Neural cell (in vitro differentiated cells): Measurements from ENCODE around the gene ERCC2. TPM values are rescaled to one million over a fixed set of nuclear protein-coding genes. Genes with fewer than 3 reads are reported as not detected.

Source experiments
- H2AFZ ChIP-seq: fragments of 200-600, 300-800 bp; sonication (generic), shearing (Covaris generic); 2 replicates; pipeline ENCODE4 v1.6.0; 2014; ENCODE audit warnings: low read depth, mild to moderate bottlenecking, antibody characterized with exemption, low read length, moderate library complexity
- H3F3A ChIP-seq: fragments of 200-600 bp; shearing (Covaris generic); 2 replicates; pipeline ENCODE4 v1.6.1; 2016; ENCODE audit warnings: mild to moderate bottlenecking, moderate library complexity, mixed read lengths, antibody characterized with exemption, low read length; ENCODE audit not compliant: insufficient read depth, poor library complexity, severe bottlenecking
- H3K27ac ChIP-seq: fragments of 200-600, 300-800 bp; sonication (generic), shearing (Covaris generic); 2 replicates; pipeline ENCODE4 v1.5.1; 2014; ENCODE audit warnings: mild to moderate bottlenecking, low read length, moderate library complexity
- H3K27me3 ChIP-seq: fragments of 300-800, 200-600 bp; sonication (generic), shearing (Covaris generic); 2 replicates; pipeline ENCODE4 v1.6.0; 2014; ENCODE audit warnings: mild to moderate bottlenecking, low read depth, low read length, moderate library complexity; ENCODE audit not compliant: insufficient read depth
- H3K36me3 ChIP-seq: fragments of 300-800, 200-600 bp; sonication (generic), shearing (Covaris generic); 2 replicates; pipeline ENCODE4 v1.5.1; 2014; ENCODE audit warnings: mild to moderate bottlenecking, antibody characterized with exemption, low read length, moderate library complexity; ENCODE audit not compliant: insufficient read depth
- H3K4me2 ChIP-seq: fragments of 300-800, 200-600 bp; sonication (generic), shearing (Covaris generic); 2 replicates; pipeline ENCODE4 v1.6.0; 2014; ENCODE audit warnings: mild to moderate bottlenecking, low read length
- H3K4me3 ChIP-seq: fragments of 300-800, 200-600 bp; sonication (generic), shearing (Covaris generic); 2 replicates; pipeline ENCODE4 v1.5.1; 2014; ENCODE audit warnings: mild to moderate bottlenecking, low read length, moderate library complexity
- H3K79me2 ChIP-seq: fragments of 200-600 bp; shearing (Covaris generic); replicated peaks from 2 replicates; pipeline ENCODE4 v1.6.0; 2014; ENCODE audit warnings: mild to moderate bottlenecking, low read length, moderate library complexity; ENCODE audit not compliant: insufficient read depth
- H3K9ac ChIP-seq: fragments of 300-800, 200-600 bp; sonication (generic), shearing (Covaris generic); 2 replicates; pipeline ENCODE4 v1.6.1; 2016; ENCODE audit warnings: mild to moderate bottlenecking, low read length, mixed read lengths
- H3K9me2 ChIP-seq: fragments of 200-600 bp; shearing (Covaris generic); 2 replicates; pipeline ENCODE4 v1.6.1; 2016; ENCODE audit warnings: mild to moderate bottlenecking, low read length, mixed read lengths; ENCODE audit not compliant: insufficient read depth
- H3K9me3 ChIP-seq: fragments of 200-600, 300-800 bp; sonication (generic), shearing (Covaris generic); 2 replicates; pipeline ENCODE4 v1.6.1; 2016; ENCODE audit warnings: mild to moderate bottlenecking, mixed run types, low read length, moderate library complexity, mixed read lengths
- H4K20me1 ChIP-seq: fragments of 200-600 bp; shearing (Covaris generic); 2 replicates; pipeline ENCODE4 v1.6.1; 2016; ENCODE audit warnings: mild to moderate bottlenecking, mixed run types; ENCODE audit not compliant: insufficient read depth
- EP300 ChIP-seq: fragments of 450-650 bp; conservative IDR thresholded peaks from 2 replicates; pipeline ENCODE4 v1.6.1; 2014; ENCODE audit warnings: antibody characterized with exemption, mild to moderate bottlenecking, moderate library complexity; ENCODE audit not compliant: poor library complexity, severe bottlenecking
- EZH2 ChIP-seq: fragments of 200-600, 300-800 bp; shearing (Covaris generic), sonication (generic); IDR thresholded peaks from 2 replicates; pipeline ENCODE4 v1.6.1; 2014; ENCODE audit warnings: antibody characterized with exemption, low read length, borderline replicate concordance, mild to moderate bottlenecking; ENCODE audit not compliant: insufficient read depth, poor library complexity, severe bottlenecking
- MXI1 ChIP-seq: fragments of 450-650 bp; conservative IDR thresholded peaks from 2 replicates; pipeline ENCODE4 v1.6.1; 2014; ENCODE audit warnings: antibody characterized with exemption, mild to moderate bottlenecking; ENCODE audit not compliant: poor library complexity, severe bottlenecking
- POLR2AphosphoS5 ChIP-seq: IDR thresholded peaks from 2 replicates; pipeline ENCODE4 v1.6.1; 2012
- RAD21 ChIP-seq: fragments of 450-650 bp; conservative IDR thresholded peaks from 2 replicates; pipeline ENCODE4 v1.6.1; 2014; ENCODE audit warnings: antibody characterized with exemption, mild to moderate bottlenecking, moderate library complexity
- SMC3 ChIP-seq: fragments of 450-650 bp; conservative IDR thresholded peaks from 2 replicates; pipeline ENCODE4 v1.6.1; 2014; ENCODE audit warnings: antibody characterized with exemption, mild to moderate bottlenecking, moderate library complexity; ENCODE audit not compliant: poor library complexity
- TAF1 ChIP-seq: IDR thresholded peaks from 2 replicates; pipeline ENCODE4 v1.6.1; 2012; ENCODE audit warnings: low read depth
- polyA plus RNA-seq: library from polyadenylated mRNA; depleted of rRNA; stranded (reverse); fragments of >200 nt; gene quantifications from 2 replicates; pipeline ENCODE4 v1.2.3, GENCODE V29; 2014
- TF ChIP-seq, protein P1 (sequence below): fragments of 450-650 bp; IDR thresholded peaks from 2 replicates; pipeline ENCODE4 v1.5.1; 2014; ENCODE audit warnings: antibody characterized with exemption, mild to moderate bottlenecking, moderate library complexity; ENCODE audit not compliant: poor library complexity, severe bottlenecking
- TF ChIP-seq, protein P2 (sequence below): IDR thresholded peaks from 2 replicates; pipeline ENCODE4 v1.6.1; 2012; ENCODE audit warnings: borderline replicate concordance

The ERCC2 gene
- polyA plus RNA-seq, 1 donor from 2014 or later, result 28.8 TPM

DNA sequence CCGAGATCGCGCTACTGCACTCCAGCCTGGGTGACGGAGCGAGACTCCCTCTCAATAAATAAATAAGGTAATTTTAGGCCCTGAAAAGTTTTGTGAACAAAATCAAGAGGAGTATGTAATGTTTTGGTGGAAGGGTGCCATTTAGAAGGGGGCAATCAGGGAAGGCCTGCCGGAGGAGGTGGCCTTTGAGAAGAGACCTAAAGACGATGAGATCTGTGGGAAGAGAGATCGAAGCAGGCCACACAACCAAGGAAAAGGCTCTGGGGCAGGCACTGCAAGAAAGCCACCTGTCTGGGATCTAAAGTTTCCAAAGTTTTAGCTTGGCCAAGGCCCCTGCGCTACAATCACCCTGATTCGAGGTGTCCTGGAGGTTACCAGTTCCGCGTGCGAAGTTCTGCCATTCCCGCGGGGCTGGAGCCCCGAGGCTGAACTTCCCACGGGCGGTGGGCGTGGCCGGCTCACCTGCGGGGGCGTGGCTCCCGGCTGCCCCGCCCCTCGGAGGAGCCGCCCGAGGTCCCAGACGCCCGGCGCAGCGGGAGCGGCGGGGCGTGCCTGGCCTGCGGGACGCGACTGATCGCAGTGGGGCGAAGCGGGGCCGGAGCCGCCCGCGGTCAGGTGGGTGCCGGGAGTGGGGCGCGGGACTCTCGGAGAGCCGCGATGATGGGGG, 30.0 kb downstream of the ERCC2 start, which contains the start of gene KLC3:
Gene KLC3, plus strand, starts transcription at position 519 of the 667 bp plus-strand sequence. CDS start 4,792 bp downstream, outside the sequence.
- Histone ChIP-seq H3K27me3 (peaks cover 33% of the 10 kb centered on the region), H3K4me3 (peak within 1 kb of the TSS; percentile 51), H3K9ac (no peak within 1 kb of the TSS), H2AFZ (no peak within 1 kb of the TSS), H4K20me1 (no peaks in the 10 kb centered on the region), H3K27ac (no peak within 1 kb of the TSS), H3K9me3 (no peaks in the 10 kb centered on the region), H3F3A (no peaks in the 10 kb centered on the region), H3K79me2 (no peaks in the 10 kb centered on the region), H3K4me2 (no peak within 1 kb of the TSS), H3K36me3 (no peaks in the 10 kb centered on the region), H3K9me2 (no peaks in the 10 kb centered on the region)
- TF ChIP-seq TAF1, result no peak
- TF ChIP-seq, protein P1, sequence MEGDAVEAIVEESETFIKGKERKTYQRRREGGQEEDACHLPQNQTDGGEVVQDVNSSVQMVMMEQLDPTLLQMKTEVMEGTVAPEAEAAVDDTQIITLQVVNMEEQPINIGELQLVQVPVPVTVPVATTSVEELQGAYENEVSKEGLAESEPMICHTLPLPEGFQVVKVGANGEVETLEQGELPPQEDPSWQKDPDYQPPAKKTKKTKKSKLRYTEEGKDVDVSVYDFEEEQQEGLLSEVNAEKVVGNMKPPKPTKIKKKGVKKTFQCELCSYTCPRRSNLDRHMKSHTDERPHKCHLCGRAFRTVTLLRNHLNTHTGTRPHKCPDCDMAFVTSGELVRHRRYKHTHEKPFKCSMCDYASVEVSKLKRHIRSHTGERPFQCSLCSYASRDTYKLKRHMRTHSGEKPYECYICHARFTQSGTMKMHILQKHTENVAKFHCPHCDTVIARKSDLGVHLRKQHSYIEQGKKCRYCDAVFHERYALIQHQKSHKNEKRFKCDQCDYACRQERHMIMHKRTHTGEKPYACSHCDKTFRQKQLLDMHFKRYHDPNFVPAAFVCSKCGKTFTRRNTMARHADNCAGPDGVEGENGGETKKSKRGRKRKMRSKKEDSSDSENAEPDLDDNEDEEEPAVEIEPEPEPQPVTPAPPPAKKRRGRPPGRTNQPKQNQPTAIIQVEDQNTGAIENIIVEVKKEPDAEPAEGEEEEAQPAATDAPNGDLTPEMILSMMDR, result no peak
- TF ChIP-seq, protein P2, sequence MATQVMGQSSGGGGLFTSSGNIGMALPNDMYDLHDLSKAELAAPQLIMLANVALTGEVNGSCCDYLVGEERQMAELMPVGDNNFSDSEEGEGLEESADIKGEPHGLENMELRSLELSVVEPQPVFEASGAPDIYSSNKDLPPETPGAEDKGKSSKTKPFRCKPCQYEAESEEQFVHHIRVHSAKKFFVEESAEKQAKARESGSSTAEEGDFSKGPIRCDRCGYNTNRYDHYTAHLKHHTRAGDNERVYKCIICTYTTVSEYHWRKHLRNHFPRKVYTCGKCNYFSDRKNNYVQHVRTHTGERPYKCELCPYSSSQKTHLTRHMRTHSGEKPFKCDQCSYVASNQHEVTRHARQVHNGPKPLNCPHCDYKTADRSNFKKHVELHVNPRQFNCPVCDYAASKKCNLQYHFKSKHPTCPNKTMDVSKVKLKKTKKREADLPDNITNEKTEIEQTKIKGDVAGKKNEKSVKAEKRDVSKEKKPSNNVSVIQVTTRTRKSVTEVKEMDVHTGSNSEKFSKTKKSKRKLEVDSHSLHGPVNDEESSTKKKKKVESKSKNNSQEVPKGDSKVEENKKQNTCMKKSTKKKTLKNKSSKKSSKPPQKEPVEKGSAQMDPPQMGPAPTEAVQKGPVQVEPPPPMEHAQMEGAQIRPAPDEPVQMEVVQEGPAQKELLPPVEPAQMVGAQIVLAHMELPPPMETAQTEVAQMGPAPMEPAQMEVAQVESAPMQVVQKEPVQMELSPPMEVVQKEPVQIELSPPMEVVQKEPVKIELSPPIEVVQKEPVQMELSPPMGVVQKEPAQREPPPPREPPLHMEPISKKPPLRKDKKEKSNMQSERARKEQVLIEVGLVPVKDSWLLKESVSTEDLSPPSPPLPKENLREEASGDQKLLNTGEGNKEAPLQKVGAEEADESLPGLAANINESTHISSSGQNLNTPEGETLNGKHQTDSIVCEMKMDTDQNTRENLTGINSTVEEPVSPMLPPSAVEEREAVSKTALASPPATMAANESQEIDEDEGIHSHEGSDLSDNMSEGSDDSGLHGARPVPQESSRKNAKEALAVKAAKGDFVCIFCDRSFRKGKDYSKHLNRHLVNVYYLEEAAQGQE, result no peak
- no peak for TF ChIP-seq EZH2
- TF ChIP-seq POLR2AphosphoS5, result no peak
- TF ChIP-seq EP300, result no peak
- TF ChIP-seq RAD21, result no peak
- TF ChIP-seq SMC3, result no peak

DNA sequence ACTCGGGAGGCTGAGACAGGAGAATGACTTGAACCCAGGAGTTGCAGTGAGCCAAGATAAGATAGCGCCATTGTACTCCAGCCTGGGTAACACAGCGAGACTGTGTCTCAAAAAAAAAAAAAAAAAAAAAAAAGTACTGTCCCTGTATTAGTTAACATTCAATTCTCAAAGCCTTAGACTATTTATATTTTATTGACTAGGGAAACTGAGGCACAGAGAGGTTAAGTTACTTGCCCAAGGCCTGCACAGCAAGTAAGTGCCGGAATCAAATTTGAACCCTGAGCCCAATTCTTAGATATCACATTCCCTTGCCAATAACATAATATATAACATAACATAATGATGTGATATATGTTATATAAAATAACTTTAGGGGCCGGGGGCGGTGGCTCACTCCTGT, 30.7 kb downstream of the ERCC2 start:
- Histone ChIP-seq H3K9me2 (no peaks in the 10 kb centered on the region), H3K9me3 (no peaks in the 10 kb centered on the region), H3K27ac (no peak overlapping the region), H3K36me3 (no peaks in the 10 kb centered on the region), H3K4me3 (no peak overlapping the region), H3F3A (no peaks in the 10 kb centered on the region), H3K4me2 (no peak overlapping the region), H3K79me2 (no peaks in the 10 kb centered on the region), H2AFZ (no peak overlapping the region), H3K9ac (no peak overlapping the region), H4K20me1 (no peaks in the 10 kb centered on the region), H3K27me3 (peaks cover 33% of the 10 kb centered on the region)
- TF ChIP-seq EZH2, result no peak

DNA sequence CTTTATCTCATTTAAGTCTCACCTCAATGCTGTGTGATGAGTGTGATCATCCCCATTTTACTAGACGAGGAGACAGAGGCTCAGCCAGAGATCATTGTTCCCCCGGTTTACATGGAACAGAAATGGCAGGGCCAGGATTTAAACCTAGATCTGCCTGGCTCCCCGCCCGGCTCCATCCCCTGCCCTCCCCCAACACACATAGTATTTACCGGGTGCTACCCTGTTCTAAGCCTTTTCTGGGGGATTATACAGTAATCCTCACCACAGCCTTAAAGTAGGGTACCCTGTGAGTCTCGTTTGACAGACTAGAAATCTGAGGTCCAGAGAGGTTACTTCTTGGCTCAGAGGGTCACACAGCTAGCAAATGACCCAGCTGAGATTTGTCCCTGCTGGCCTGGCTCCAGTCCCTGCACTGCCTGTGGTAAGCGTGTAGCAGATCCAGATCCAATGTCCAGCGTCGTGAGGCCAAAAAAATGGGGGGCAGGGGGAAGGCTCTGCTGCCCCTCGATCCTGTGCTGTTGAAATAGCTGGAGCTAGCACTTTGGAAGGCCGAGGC, 33.6 kb downstream of the ERCC2 start:
- H3K27me3 ChIP-seq, result peaks cover 28% of the 10 kb centered on the region
- H3K36me3 ChIP-seq, result no peaks in the 10 kb centered on the region
- H3K27ac ChIP-seq, result no peak overlapping the region
- no peak overlapping the region for H2AFZ ChIP-seq
- no peaks in the 10 kb centered on the region for H4K20me1 ChIP-seq
- no peaks in the 10 kb centered on the region for H3K79me2 ChIP-seq
- no peaks in the 10 kb centered on the region for H3F3A ChIP-seq
- H3K9ac ChIP-seq, result no peak overlapping the region
- TF ChIP-seq TAF1 (no peak), POLR2AphosphoS5 (no peak), EZH2 (no peak), MXI1 (no peak), RAD21 (no peak), SMC3 (no peak), EP300 (no peak)
- TF ChIP-seq, protein P1, result no peak
- TF ChIP-seq, protein P2, result no peak
- H3K9me2 ChIP-seq, result no peaks in the 10 kb centered on the region
- H3K9me3 ChIP-seq, result no peaks in the 10 kb centered on the region
- no peak overlapping the region for H3K4me2 ChIP-seq
- no peak overlapping the region for H3K4me3 ChIP-seq
